Gastroesophageal sphincter (tissue), 4 donors: ENCODE measurements around the gene IL1RAPL1. TPM values are rescaled to one million over a fixed set of nuclear protein-coding genes. Genes with fewer than 3 reads are reported as not detected.

Experiments used
- ATAC-seq: fragments of 150-250 bp; one replicate; pipeline ENCODE4 v1.9.1; 2016; ENCODE audit warnings: mild to moderate bottlenecking, moderate library complexity
- H3K27ac ChIP-seq, 4 donors: fragments of 200-600 bp; sonication (generic) in 3 of 4; 1 replicate in 3 of 4; 2 replicates in 1 of 4; pipeline ENCODE4 v1.5.1; 2016 to 2019
- H3K27me3 ChIP-seq: fragments of 200-600 bp; sonication (generic); one replicate; pipeline ENCODE4 v1.5.1; 2019
- H3K36me3 ChIP-seq, 2 donors: fragments of 200-600 bp; sonication (generic); one replicate each; pipeline ENCODE4 v1.5.1; 2019; ENCODE audit warnings: control low read depth in 1 of 2
- H3K4me1 ChIP-seq, 3 donors: fragments of 200-600 bp; sonication (generic); 1 replicate in 2 of 3; 2 replicates in 1 of 3; pipeline ENCODE4 v1.5.1; 2016 to 2019; ENCODE audit warnings: control low read depth in 2 of 3
- H3K4me3 ChIP-seq, 2 donors: fragments of 200-600 bp; sonication (generic); one replicate each; pipeline ENCODE4 v1.5.1; 2019; ENCODE audit warnings: mild to moderate bottlenecking in 1 of 2, moderate library complexity in 1 of 2
- H3K9me3 ChIP-seq, 3 donors: fragments of 200-600 bp; sonication (generic); one replicate each; pipeline ENCODE4 v1.5.1; 2017 to 2019; ENCODE audit warnings: control low read depth in 2 of 3
- EP300 ChIP-seq: sonication (generic); formaldehyde crosslinking; IDR thresholded peaks from one replicate; pipeline ENCODE4 v1.6.1; 2017; ENCODE audit warnings: antibody characterized with exemption, mild to moderate bottlenecking
- POLR2A ChIP-seq, 2 donors: fragments of 450-650 bp; IDR thresholded peaks; one replicate each; pipeline ENCODE4 v1.6.1; 2017; ENCODE audit warnings: antibody characterized with exemption in 2 of 2, mild to moderate bottlenecking in 2 of 2, moderate library complexity in 1 of 2
- POLR2AphosphoS5 ChIP-seq: sonication (generic); formaldehyde crosslinking; IDR thresholded peaks from one replicate; pipeline ENCODE4 v1.6.1; 2017; ENCODE audit warnings: antibody characterized with exemption
- WGBS, 2 donors: methylation state at CpG; one replicate each; pipeline ENCODE4 v1.1.5; 2018; ENCODE audit warnings: low coverage in 1 of 2; 5-methylcytosine and 5-hydroxymethylcytosine counted together
- total RNA-seq, 4 donors: library from RNA; depleted of rRNA; stranded (reverse); fragments of >200 nt; gene quantifications; one replicate each; pipeline ENCODE4 v1.1.0, GENCODE V29; 2016
- TF ChIP-seq, protein P1 (sequence below), 4 experiments: fragments of 200-600 bp in 2 of 4; fragments of 450-650 bp in 2 of 4; sonication (generic) in 1 of 4; IDR thresholded peaks; one replicate each; pipeline ENCODE4 v1.5.1; 2017 to 2019; ENCODE audit warnings: antibody characterized with exemption in 4 of 4, mild to moderate bottlenecking in 2 of 4, moderate library complexity in 2 of 4

IL1RAPL1 gene
- total RNA-seq, 4 donors from 2014 or later, result 0.27 to 1.6 (median 0.44) TPM

GRCh38 chrX:28843817-28844216 lies 256.6 kb downstream of the IL1RAPL1 start:
- H3K4me3 ChIP-seq, result no peak overlapping the region
- H3K27ac ChIP-seq, result no peak overlapping the region
- WGBS, 2 donors, result 45 to 95% methylated on average over 2 to 3 of the region's 3 CpGs
- no peaks in the 10 kb centered on the region for H3K4me1 ChIP-seq
- no peaks in the 10 kb centered on the region for H3K9me3 ChIP-seq
- H3K36me3 ChIP-seq, result no peaks in the 10 kb centered on the region
- TF ChIP-seq, protein P1, sequence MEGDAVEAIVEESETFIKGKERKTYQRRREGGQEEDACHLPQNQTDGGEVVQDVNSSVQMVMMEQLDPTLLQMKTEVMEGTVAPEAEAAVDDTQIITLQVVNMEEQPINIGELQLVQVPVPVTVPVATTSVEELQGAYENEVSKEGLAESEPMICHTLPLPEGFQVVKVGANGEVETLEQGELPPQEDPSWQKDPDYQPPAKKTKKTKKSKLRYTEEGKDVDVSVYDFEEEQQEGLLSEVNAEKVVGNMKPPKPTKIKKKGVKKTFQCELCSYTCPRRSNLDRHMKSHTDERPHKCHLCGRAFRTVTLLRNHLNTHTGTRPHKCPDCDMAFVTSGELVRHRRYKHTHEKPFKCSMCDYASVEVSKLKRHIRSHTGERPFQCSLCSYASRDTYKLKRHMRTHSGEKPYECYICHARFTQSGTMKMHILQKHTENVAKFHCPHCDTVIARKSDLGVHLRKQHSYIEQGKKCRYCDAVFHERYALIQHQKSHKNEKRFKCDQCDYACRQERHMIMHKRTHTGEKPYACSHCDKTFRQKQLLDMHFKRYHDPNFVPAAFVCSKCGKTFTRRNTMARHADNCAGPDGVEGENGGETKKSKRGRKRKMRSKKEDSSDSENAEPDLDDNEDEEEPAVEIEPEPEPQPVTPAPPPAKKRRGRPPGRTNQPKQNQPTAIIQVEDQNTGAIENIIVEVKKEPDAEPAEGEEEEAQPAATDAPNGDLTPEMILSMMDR (IDR thresholded peaks at IDR 0.05), result no peak
- TF ChIP-seq POLR2A (IDR thresholded peaks at IDR 0.05), result no peak
- TF ChIP-seq EP300, result no peak
- no peak for TF ChIP-seq POLR2AphosphoS5
- ATAC-seq, result no peak
- no peaks in the 10 kb centered on the region for H3K27me3 ChIP-seq

DNA sequence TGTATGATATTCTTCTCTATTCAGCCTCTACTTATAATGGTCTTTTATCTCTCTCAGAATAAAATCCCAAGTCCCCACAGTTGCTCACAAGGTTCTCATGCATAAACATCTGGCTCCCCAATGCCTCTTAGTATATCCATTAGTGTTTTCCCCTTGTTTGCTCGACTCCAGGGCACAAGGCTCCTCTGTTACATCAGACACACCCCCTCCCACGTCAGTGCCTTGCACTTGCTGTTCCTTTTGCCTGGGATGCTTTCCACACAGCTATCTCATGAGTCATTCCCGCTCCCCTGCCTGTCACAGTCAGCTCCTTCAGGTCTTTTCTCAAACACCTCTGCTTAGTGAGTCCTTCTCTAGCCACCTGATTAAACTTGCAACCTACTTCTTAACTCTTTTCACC lies 260.2 kb downstream of the IL1RAPL1 start:
- H3K4me1 ChIP-seq, result no peaks in the 10 kb centered on the region
- no peaks in the 10 kb centered on the region for H3K27me3 ChIP-seq
- WGBS, 2 donors, result 20 to 36% methylated on average over 3 of the region's 3 CpGs
- no peaks in the 10 kb centered on the region for H3K9me3 ChIP-seq
- H3K27ac ChIP-seq, result no peak overlapping the region
- TF ChIP-seq, protein P1 (IDR thresholded peaks at IDR 0.05), result no peak
- no peak for TF ChIP-seq POLR2AphosphoS5
- no peak for TF ChIP-seq POLR2A (IDR thresholded peaks at IDR 0.05)
- TF ChIP-seq EP300, result no peak
- no peak for ATAC-seq
- no peak overlapping the region for H3K4me3 ChIP-seq
- no peaks in the 10 kb centered on the region for H3K36me3 ChIP-seq

DNA sequence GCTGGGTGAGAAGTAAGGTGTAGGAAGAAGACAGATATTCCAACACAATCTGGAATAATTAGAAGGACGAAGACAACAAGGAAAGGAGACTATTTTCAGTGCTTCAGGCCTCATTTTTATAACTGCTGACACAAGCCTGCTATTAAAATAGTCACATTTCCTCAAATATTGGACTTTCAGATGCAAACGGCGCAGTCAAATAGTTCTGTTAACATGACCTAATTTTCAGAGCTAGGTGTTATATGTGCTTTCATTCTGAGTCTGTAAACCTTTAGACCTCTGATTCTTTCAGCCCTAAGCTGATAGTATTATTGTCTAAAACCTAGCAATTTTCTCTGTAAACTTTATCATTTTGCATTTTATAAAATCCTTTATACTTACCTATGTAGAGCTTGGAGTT lies 261.5 kb downstream of the IL1RAPL1 start:
- WGBS, 2 donors, result 64 to 83% methylated on average over 1 to 3 of the region's 3 CpGs
- no peaks in the 10 kb centered on the region for H3K27me3 ChIP-seq

DNA sequence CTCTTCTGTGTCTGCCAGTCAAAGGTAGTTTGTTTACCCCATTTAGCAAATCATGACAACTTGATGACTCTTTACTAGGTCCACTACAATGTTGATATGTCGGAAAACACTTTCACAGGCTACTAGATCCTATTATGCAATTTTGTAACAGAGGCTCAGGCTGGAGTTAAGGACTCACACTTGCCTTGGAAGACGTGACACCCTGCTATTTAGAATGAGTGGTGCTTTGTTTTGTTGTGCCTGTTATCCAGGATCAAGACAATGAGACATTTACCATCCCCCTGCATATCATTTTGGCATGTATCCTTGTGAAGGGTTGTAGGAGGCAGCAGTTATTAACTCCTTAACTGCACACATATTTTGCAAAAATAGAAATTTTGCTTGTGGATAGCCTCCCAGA lies 263.7 kb downstream of the IL1RAPL1 start:
- no peaks in the 10 kb centered on the region for H3K36me3 ChIP-seq
- H3K27me3 ChIP-seq, result no peaks in the 10 kb centered on the region
- WGBS, 2 donors, result 29 to 100% methylated on average over 1 of the region's 2 CpGs
- H3K4me3 ChIP-seq, result no peak overlapping the region
- TF ChIP-seq, protein P1 (IDR thresholded peaks at IDR 0.05), result no peak
- no peak for TF ChIP-seq POLR2A (IDR thresholded peaks at IDR 0.05)
- TF ChIP-seq EP300, result no peak
- TF ChIP-seq POLR2AphosphoS5, result no peak
- no peak overlapping the region for H3K27ac ChIP-seq
- H3K9me3 ChIP-seq, result no peaks in the 10 kb centered on the region
- no peak for ATAC-seq
- H3K4me1 ChIP-seq, result no peaks in the 10 kb centered on the region

More for the DNA sequence above, 261.5 kb downstream of the IL1RAPL1 start:
- Histone ChIP-seq H3K4me3 (no peak overlapping the region), H3K9me3 (no peaks in the 10 kb centered on the region), H3K27ac (no peak overlapping the region), H3K4me1 (no peaks in the 10 kb centered on the region), H3K36me3 (no peaks in the 10 kb centered on the region)
- no peak for ATAC-seq
- TF ChIP-seq EP300, result no peak
- no peak for TF ChIP-seq POLR2A (IDR thresholded peaks at IDR 0.05)
- TF ChIP-seq, protein P1 (IDR thresholded peaks at IDR 0.05), result no peak
- TF ChIP-seq POLR2AphosphoS5, result no peak

DNA sequence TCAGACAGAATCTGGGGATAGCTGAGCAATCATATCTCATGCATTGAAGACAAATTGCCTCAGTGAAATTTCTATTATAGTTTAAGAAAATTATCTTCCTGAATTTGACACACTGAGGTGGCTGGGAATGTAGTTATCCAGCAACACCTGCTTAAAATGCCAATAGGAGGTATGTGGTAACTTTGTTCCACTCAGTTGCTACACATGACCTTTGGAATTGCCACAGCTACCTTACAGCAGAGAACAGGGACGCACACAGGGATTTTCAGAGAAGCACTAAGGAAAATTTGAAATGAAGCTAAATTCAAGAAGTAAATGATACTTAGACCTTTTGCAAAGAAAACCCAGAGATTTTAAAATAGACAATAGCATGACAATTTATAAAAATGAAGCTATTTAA lies 264.6 kb downstream of the IL1RAPL1 start:
- no peaks in the 10 kb centered on the region for H3K27me3 ChIP-seq
- H3K36me3 ChIP-seq, result no peaks in the 10 kb centered on the region
- no peak for TF ChIP-seq EP300
- TF ChIP-seq, protein P1 (IDR thresholded peaks at IDR 0.05), result no peak
- TF ChIP-seq POLR2AphosphoS5, result no peak
- no peak for TF ChIP-seq POLR2A (IDR thresholded peaks at IDR 0.05)
- 80% methylated on average over 1 of the region's 1 CpG; no CpG with 5 or more reads in 1 of the 2 donors for WGBS, 2 donors
- H3K9me3 ChIP-seq, result no peaks in the 10 kb centered on the region
- no peak for ATAC-seq
- no peaks in the 10 kb centered on the region for H3K4me1 ChIP-seq
- H3K4me3 ChIP-seq, result no peak overlapping the region
- H3K27ac ChIP-seq, result no peak overlapping the region
